B cell (primary cell): ENCODE data around the gene ZBTB46.

Experiments
- EZH2 ChIP-seq: IDR thresholded peaks from 2 replicates; pipeline ENCODE4 v1.6.1; 2012; ENCODE audit warnings: borderline replicate concordance, low read depth, mild to moderate bottlenecking, moderate library complexity, low read length; ENCODE audit not compliant: insufficient read depth, poor library complexity, severe bottlenecking
- TF ChIP-seq, protein P1 (sequence below): fragments of 200-600 bp; IDR thresholded peaks from one replicate; pipeline ENCODE4 v1.8.0; 2022; ENCODE audit warnings: antibody characterized with exemption, mild to moderate bottlenecking

DNA sequence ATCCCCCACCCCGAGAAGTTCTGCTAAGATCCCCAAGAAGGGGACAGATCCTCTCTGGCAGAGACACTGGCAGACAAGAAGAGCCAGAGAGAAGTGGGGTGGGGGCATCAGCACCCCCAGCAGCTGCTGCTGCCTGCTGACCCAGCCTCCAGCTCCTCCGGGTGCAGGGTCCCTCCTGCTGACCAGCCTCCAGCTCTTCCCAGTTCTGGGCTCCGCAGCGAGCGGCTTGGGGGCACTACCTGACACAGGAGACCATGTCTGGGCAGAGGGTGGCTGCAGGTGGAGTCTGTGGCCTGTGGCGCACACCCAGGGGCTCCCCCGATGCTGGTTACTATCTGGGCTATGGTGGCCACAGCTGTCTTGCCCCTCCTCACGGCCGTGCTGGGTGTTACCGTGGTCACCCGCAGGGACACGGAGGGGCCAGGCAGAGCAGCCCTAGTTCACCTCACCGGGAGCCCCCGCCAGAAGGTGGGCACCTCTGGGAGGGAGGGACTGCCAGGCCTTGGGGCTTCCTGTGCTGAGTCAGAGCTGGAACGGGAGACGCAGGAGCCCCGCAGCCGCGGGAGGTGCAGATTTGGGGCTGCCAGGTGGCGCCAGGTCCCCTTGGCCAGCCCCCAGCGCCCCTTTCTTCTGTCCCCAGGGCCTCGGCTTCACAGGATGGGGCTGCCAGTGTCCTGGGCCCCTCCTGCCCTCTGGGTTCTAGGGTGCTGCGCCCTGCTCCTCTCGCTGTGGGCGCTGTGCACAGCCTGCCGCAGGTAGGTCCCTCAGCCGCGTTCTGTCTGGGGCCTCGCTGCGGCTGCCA lies 94.0 kb downstream of the ZBTB46 start:
- TF ChIP-seq, protein P1, sequence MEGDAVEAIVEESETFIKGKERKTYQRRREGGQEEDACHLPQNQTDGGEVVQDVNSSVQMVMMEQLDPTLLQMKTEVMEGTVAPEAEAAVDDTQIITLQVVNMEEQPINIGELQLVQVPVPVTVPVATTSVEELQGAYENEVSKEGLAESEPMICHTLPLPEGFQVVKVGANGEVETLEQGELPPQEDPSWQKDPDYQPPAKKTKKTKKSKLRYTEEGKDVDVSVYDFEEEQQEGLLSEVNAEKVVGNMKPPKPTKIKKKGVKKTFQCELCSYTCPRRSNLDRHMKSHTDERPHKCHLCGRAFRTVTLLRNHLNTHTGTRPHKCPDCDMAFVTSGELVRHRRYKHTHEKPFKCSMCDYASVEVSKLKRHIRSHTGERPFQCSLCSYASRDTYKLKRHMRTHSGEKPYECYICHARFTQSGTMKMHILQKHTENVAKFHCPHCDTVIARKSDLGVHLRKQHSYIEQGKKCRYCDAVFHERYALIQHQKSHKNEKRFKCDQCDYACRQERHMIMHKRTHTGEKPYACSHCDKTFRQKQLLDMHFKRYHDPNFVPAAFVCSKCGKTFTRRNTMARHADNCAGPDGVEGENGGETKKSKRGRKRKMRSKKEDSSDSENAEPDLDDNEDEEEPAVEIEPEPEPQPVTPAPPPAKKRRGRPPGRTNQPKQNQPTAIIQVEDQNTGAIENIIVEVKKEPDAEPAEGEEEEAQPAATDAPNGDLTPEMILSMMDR: no peak
- no peak for TF ChIP-seq EZH2
